LNCaP clone FGC (cell line): ENCODE measurements around the gene ENPP1.

Experiments
- DNase-seq: peaks from one replicate; pipeline ENCODE4 v3.0.0-alpha.2; 2011; ENCODE audit warnings: low read depth
- H3K4me3 ChIP-seq: 2 replicates; pipeline ENCODE4 v1.5.1; 2011; ENCODE audit warnings: mild to moderate bottlenecking, low read depth, low read length, control low read depth
- TF ChIP-seq, protein P1 (sequence below): IDR thresholded peaks from 2 replicates; pipeline ENCODE4 v1.5.1; 2012; ENCODE audit warnings: mild to moderate bottlenecking; ENCODE audit not compliant: control insufficient read depth, insufficient read depth; ENCODE audit errors: extremely low read depth

Gene ENPP1

DNA sequence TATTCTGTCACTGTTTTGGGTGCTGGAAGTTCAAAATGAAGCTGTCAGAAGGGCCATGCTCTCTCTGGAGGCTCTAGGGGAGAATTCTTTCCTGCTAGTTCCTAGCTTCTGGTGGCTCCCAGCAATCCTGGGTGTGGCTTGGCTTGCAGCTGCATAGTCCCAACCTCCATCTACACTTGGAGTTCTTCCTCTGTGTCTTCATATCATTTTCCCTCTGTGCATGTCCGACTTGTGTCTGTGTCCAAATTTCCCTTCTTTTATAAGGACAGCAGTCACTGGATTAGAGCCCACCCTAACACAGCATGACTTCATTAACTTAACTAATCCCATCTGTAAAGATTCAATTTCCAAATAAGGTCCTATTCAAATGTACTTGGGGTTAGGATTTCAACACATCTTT is 23.3 kb upstream of the ENPP1 start:
- no peak for DNase-seq
- TF ChIP-seq, protein P1, sequence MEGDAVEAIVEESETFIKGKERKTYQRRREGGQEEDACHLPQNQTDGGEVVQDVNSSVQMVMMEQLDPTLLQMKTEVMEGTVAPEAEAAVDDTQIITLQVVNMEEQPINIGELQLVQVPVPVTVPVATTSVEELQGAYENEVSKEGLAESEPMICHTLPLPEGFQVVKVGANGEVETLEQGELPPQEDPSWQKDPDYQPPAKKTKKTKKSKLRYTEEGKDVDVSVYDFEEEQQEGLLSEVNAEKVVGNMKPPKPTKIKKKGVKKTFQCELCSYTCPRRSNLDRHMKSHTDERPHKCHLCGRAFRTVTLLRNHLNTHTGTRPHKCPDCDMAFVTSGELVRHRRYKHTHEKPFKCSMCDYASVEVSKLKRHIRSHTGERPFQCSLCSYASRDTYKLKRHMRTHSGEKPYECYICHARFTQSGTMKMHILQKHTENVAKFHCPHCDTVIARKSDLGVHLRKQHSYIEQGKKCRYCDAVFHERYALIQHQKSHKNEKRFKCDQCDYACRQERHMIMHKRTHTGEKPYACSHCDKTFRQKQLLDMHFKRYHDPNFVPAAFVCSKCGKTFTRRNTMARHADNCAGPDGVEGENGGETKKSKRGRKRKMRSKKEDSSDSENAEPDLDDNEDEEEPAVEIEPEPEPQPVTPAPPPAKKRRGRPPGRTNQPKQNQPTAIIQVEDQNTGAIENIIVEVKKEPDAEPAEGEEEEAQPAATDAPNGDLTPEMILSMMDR, result no peak
- no peak overlapping the region for H3K4me3 ChIP-seq

DNA sequence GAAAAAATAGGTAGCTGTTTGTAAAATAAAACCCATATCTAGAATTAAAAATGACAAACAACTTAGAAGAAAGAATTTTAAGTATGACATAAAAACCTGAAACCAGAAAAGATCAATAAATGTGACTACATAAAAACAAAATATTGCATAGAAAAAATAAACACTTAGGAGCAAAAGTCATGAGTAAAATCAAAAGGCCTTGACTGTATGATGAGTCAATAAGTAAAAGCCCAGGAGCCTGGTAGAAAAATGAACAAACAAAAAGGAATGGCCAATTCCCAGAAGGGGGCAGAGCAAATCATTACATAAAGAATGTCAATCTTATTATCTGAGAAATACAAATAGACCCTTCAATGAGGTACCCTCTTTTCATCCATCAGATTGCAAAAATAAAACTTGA is 20.7 kb upstream of the ENPP1 start:
- no peak for DNase-seq
- H3K4me3 ChIP-seq, result no peak overlapping the region
- TF ChIP-seq, protein P1, result no peak

DNA sequence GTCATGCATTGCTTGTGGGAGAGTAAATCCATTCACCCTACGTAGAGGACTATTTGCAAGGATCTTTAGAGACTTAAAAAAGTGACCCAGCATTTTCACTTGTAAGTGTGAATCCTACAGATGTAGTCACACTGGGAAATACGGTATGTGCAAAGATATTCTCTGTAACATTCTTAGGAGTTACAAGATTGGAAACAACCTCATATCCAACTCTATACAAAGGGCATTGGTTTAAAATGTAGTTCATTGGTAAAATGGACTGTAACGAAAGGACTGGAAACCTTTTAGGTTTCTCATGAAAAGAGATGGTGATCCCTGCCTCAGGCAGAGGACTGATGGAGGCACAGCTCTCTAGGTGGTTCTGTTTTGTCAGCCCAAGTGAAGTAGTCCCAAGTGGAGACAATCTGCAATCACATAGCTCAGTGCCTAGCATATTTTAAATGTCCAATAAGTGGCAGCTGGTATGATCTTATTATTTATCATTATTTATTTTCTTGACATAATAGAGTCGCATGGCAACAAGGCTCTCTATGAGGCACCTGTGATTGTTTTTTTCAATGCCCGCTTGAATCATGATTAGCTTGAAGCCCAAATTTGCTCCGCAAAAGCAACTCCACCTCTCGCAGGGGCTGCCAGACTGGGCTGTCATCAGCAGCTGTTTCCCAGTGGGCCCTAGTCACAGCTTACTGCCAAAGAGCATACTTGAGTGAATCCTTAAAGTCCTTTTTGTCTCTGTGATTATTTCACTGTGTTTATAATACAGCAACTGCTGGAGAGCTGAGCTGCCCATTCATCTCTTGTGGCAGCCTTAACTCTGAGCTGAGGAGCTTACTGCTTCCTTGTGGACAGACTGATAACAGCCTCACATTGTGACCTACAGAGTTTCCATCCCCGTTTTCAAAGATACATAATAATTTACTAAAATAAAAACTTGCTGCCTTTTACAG is 19.8 kb upstream of the ENPP1 start:
- TF ChIP-seq, protein P1, result no peak; the same call in 1 of the 2 replicates
- H3K4me3 ChIP-seq, result no peak overlapping the region
- DNase-seq, result no peak

DNA sequence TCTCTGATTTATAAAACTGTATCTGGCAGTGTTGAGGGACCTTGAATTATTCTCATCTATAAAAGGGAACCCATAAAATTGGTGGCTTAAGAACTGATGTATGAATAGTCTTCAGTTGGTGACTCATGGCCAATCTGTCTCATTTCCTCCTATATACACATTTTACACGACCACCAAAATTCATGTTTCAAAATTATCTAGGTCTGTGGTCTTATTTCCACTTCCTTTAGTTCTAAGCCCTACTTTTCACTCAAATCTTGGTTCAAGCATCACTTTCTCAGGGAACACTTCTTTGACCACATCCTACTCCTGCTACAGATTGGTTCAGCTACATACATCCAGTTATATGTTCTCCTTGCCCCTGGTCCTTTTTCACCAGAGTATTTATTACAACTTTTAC is 18.6 kb upstream of the ENPP1 start:
- TF ChIP-seq, protein P1, result no peak
- H3K4me3 ChIP-seq, result no peak overlapping the region
- DNase-seq, result no peak

DNA sequence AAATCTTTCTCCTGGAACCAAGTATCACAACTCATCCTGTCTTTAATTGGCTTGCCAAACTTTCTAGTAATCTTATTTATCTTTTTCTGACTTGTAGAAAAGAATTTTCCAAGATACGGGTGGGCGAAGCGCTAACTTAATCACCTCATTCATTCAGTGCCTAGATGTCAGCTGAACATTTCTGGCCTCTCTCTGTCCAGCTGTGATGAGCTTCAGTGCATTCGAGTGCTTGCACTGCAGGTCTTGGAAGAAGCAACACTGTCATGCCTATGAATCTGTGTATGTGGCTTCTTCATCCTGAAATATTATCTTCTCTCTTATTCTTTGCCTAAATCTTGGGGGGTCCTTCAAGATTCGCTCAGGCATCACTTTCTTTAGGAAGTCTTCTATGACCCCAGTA is 16.3 kb upstream of the ENPP1 start:
- TF ChIP-seq, protein P1, result no peak
- no peak for DNase-seq

DNA sequence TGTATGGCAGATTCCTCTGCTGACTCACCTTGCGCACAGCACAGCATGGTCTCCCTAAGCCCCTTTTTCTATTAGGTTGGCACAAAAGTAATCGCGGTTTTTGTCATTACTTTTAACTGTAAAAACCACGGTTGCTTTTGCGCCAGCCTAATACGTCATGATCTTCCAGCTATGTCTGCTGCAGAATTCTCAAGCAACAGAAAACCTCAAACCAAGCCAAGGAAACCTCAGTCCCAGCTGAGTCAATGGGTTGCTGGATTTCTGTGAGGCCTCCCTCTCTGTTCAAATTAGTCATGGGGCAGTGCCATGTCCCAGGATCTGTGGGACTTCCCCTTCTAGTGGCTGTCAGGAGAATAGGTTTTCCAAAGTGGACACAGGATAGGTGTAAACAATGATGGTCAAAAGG is 15.7 kb upstream of the ENPP1 start:
- no peak for DNase-seq
- TF ChIP-seq, protein P1, result 0 out of 2 replicates have a peak, but pooled peaks have one; percentile 13
- H3K4me3 ChIP-seq, result no peak overlapping the region

More for the DNA sequence above, 16.3 kb upstream of the ENPP1 start:
- H3K4me3 ChIP-seq, result no peak overlapping the region
